Measurements from ENCODE around the gene PEDS1.

Gene PEDS1

GRCh38 chr20:50153153-50153499, 397 bp downstream of the PEDS1 start:
- no peak for ATAC-seq (ENCODE audit: low read depth)
- Histone ChIP-seq H3K27me3 (ENCODE audit: insufficient read depth, poor library complexity, severe bottlenecking) (no peaks in the 10 kb centered on the region), H3K27ac (ENCODE audit: poor library complexity, severe bottlenecking) (peak overlapping the region; percentile 91), H3K4me3 (ENCODE audit: severe bottlenecking) (peak overlapping the region; percentile 96), H3K36me3 (ENCODE audit: low read depth) (peaks cover 37% of the 10 kb centered on the region), H3K4me1 (ENCODE audit: insufficient read depth, poor library complexity, severe bottlenecking) (peaks cover 40% of the 10 kb centered on the region), H3K9me3 (ENCODE audit: severe bottlenecking) (no peaks in the 10 kb centered on the region)
- no peak for TF ChIP-seq CTCF (IDR thresholded peaks at IDR 0.05; ENCODE audit: poor library complexity, severe bottlenecking)
- peak; percentile 87 for DNase-seq (ENCODE audit: low spot score)

DNA sequence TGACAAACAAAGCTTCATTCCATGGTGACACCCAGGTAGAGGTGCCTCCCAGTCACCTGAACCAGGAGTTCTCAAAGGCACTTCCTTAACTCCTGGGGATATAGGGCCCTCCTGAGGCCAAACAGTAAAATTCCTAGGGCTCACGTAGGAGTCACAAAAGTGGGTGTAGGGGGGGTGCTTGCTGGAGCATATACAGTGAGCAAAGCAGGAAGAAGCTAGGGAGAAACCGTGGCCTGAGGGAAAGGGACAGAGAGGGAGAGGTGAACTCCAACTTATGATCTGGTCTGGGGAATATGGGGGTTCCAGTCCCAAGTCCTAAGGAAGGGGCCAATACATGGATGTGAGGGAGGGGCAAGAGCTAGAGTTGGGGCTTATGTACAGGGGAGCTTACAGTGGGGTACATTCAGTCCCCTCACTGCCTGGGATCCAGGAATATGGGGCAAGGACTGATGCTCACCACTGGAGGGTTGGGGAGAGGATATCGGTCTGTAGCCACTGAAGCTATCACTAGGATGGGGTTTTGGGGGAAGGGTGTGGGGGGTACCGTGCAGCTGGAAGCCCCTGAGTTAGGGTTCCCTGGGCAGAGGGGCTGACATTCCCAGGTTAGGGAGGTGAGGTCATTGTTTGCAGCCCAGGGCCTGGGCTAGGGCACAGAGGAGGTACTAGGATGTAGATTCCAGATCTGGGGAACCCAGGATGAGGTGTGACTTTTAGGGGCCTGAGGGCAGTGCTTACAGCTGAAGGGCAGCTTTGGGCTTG, 950 bp downstream of the PEDS1 start:
- DNase-seq (ENCODE audit: low spot score) = no peak
- peak; percentile 83 for TF ChIP-seq CTCF (IDR thresholded peaks at IDR 0.05; ENCODE audit: poor library complexity, severe bottlenecking)
- peak; percentile 18 for ATAC-seq (ENCODE audit: low read depth)

GRCh38 chr20:50151034-50151743, 2.3 kb downstream of the PEDS1 start:
- H3K27me3 ChIP-seq (ENCODE audit: insufficient read depth, poor library complexity, severe bottlenecking) = no peaks in the 10 kb centered on the region
- DNase-seq (ENCODE audit: low spot score) (no peak), ATAC-seq (ENCODE audit: low read depth) (0 out of 3 replicates have a peak, but pooled peaks have one; percentile 7)
- H3K36me3 ChIP-seq (ENCODE audit: low read depth) = peaks cover 54% of the 10 kb centered on the region
- no peaks in the 10 kb centered on the region for H3K9me3 ChIP-seq (ENCODE audit: severe bottlenecking)
- no peak for TF ChIP-seq CTCF (IDR thresholded peaks at IDR 0.05; ENCODE audit: poor library complexity, severe bottlenecking)
- peak overlapping the region; percentile 96 for H3K4me3 ChIP-seq (ENCODE audit: severe bottlenecking)
- H3K4me1 ChIP-seq (ENCODE audit: insufficient read depth, poor library complexity, severe bottlenecking) = peaks cover 50% of the 10 kb centered on the region
- H3K27ac ChIP-seq (ENCODE audit: poor library complexity, severe bottlenecking) = peak overlapping the region; percentile 91

More for the DNA sequence above, 950 bp downstream of the PEDS1 start:
- H3K36me3 ChIP-seq (ENCODE audit: low read depth) = peaks cover 42% of the 10 kb centered on the region
- no peaks in the 10 kb centered on the region for H3K9me3 ChIP-seq (ENCODE audit: severe bottlenecking)
- peak overlapping the region; percentile 91 for H3K27ac ChIP-seq (ENCODE audit: poor library complexity, severe bottlenecking)
- H3K4me3 ChIP-seq (ENCODE audit: severe bottlenecking) = peak overlapping the region; percentile 96
- no peaks in the 10 kb centered on the region for H3K27me3 ChIP-seq (ENCODE audit: insufficient read depth, poor library complexity, severe bottlenecking)
- peaks cover 40% of the 10 kb centered on the region for H3K4me1 ChIP-seq (ENCODE audit: insufficient read depth, poor library complexity, severe bottlenecking)

DNA sequence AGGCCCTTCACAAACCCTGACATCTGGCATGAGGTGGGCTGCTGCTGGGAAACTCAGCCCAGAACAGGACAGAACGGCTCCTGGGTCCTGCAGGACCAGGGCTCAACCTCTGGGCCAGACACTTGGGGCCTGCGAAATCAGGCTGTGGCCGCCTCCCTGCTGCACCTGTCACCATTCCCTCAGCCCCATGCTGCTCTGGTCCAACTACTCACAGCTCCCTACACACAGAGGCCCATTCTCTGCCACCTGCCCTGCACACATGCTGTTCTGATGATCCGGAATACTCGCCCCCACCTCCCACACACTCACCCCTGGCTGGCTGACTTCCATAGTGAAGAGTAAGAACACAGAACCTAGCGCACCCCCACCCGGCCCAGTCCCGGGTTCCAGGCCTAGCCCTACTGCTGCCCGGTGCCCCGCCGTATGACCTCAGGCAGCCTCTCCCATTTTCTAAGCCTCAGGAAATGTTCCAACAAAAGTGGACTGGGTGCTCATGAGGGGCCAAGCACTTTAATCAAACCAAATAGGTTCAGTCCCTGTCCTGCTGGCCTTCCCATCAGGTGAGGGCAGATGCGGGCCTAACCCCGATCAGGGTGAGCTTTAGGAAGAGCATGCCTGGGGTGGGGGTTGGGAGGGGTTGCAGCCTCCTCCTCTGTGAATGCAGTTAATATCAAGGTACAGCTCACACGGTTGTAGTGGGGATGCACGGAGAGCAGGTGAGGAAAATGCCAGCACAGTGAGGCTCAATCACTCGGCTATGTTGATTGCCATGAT, 3.9 kb downstream of the PEDS1 start:
- peaks cover 69% of the 10 kb centered on the region for H3K36me3 ChIP-seq (ENCODE audit: low read depth)
- H3K9me3 ChIP-seq (ENCODE audit: severe bottlenecking) = no peaks in the 10 kb centered on the region
- DNase-seq (ENCODE audit: low spot score) (no peak), ATAC-seq (ENCODE audit: low read depth) (no peak)
- no peak overlapping the region for H3K4me3 ChIP-seq (ENCODE audit: severe bottlenecking)
- H3K27ac ChIP-seq (ENCODE audit: poor library complexity, severe bottlenecking) = peak overlapping the region; percentile 91
- peaks cover 62% of the 10 kb centered on the region for H3K4me1 ChIP-seq (ENCODE audit: insufficient read depth, poor library complexity, severe bottlenecking)
- no peak for TF ChIP-seq CTCF (IDR thresholded peaks at IDR 0.05; ENCODE audit: poor library complexity, severe bottlenecking)
- no peaks in the 10 kb centered on the region for H3K27me3 ChIP-seq (ENCODE audit: insufficient read depth, poor library complexity, severe bottlenecking)
